HG02852 (cell line): ENCODE measurements around the gene ZNF225.
A peak's percentile ranks its signal among the peaks of the same experiment; 100 is the strongest.
"Not testable (repeated sequence)": the region's sequence is repeated elsewhere in the genome, so short reads cannot be mapped to it uniquely, and the experiment has no call there.

Experiments used
- ATAC-seq: cut with Tn5 transposase; IDR thresholded peaks from one replicate; pipeline ENCODE4 v1.9.1; 2021; ENCODE audit warnings: mild to moderate bottlenecking, moderate library complexity; ENCODE audit not compliant: unreplicated experiment

ZNF225 gene

DNA sequence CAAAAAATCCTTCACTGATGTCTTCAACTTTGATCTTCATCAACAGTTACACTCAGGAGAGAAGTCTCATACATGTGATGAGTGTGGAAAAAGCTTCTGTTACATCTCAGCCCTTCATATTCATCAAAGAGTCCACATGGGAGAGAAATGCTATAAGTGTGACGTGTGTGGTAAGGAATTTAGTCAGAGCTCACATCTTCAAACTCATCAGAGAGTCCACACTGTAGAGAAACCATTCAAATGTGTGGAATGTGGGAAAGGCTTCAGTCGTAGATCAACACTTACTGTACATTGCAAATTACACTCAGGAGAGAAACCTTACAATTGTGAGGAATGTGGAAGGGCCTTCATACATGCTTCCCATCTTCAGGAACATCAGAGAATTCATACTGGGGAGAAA is 43.3 kb downstream of the ZNF225 start:
- ATAC-seq, result no peak

GRCh38 chr19:44163789-44164188 is 50.6 kb downstream of the ZNF225 start:
- no peak for ATAC-seq

GRCh38 chr19:44164327-44164672 is 51.1 kb downstream of the ZNF225 start:
- no peak for ATAC-seq

DNA sequence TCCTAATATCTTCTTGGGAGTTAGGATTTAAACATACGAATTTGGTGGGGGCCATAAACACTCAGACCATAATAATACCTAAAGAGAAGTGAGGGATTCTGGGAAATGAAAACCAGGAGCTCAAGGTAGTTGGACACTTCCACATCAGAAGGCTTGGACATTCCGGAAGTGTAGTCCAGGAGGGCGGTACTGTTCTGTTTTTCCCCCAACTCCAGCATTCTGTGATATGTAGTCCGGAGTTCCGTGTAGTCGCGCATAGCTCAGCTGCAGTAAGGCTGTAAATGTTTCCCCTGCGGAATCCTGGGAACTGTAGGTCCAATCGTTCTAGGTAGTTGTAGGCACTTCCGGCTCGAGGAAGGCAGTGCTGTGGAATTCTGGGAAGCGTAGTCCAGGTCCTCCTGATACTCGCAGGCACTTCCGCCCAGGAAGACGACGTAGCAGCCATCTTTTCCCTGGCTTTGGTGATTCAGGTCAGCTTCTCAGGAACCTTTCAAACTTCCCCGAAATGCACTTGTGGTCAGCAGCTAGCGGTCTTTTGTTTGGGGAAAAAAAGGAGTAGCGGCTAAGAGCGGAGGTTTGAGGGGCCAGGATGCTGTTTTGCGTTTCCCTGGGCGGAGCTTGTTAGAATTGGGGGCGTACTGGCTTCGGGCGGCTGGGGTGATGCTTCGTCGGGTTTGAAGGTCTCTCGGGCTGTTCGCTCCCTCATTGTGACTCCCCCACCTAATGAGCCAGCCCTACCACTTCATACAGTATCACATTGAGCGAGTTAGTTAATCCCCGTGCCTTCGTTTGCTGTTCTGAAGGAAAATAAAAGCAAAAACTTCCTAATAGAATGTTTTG is 51.7 kb downstream of the ZNF225 start, which contains the start of gene ZNF226:
ZNF226 (plus strand) TSS at position 428 of the 840 bp plus-strand sequence. CDS start 4,981 bp downstream, outside the sequence.
- ATAC-seq, result peak; percentile 87

GRCh38 chr19:44170660-44171059 is 57.5 kb downstream of the ZNF225 start:
- ATAC-seq, result not testable (repeated sequence)

DNA sequence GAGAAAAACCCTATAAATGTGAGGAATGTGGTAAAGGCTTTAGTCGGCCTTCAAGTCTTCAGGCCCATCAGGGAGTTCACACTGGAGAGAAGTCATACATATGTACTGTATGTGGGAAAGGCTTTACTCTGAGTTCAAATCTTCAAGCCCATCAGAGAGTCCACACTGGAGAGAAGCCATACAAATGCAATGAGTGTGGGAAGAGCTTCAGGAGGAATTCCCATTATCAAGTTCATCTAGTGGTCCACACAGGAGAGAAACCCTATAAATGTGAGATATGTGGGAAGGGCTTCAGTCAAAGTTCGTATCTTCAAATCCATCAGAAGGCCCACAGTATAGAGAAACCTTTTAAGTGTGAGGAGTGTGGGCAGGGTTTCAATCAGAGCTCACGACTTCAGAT is 63.4 kb downstream of the ZNF225 start:
- ATAC-seq, result no peak

GRCh38 chr19:44180968-44181367 is 67.8 kb downstream of the ZNF225 start:
- no peak for ATAC-seq

DNA sequence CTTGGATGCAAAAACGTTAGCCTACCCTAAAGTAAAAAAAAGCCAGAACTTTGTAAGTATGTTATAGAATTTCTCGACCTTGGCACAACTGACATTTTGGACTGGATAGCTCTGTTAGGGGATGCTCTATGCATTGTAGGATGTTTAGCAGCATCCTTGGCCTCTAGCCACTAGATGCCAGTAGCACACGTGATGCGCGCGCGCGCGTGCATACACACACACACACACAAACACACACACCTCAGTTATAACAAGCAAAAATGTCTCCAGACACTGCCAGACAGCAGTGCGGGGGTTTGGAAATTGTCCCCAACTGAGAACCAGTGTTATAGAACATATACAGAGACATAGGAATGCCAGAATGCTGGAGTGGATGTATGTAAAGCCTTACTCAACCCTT is 68.9 kb downstream of the ZNF225 start:
- ATAC-seq, result no peak
